ENCODE results near the gene PZP. TPM values are rescaled to one million over a fixed set of nuclear protein-coding genes. Genes with fewer than 3 reads are reported as not detected.

PZP gene
- total RNA-seq, 1 experiment from 2014 or later, result not detected

GRCh38 chr12:9130244-9130643 lies 78.0 kb downstream of the PZP start:
- ChIA-PET POLR2A (ENCODE audit: unreplicated experiment) (no interaction called here), CTCF (no interaction called here)
- Histone ChIP-seq H3K4me1 (replicated peaks; ENCODE audit: insufficient read depth) (no peaks in the 10 kb centered on the region), H3K79me2 (ENCODE audit: low read depth) (no peaks in the 10 kb centered on the region), H3K27ac (no peak overlapping the region), H4K20me1 (ENCODE audit: insufficient read depth) (no peaks in the 10 kb centered on the region), H3K36me3 (ENCODE audit: low read depth) (no peaks in the 10 kb centered on the region), H3K27me3 (ENCODE audit: insufficient read depth, low read depth) (peaks cover 22% of the 10 kb centered on the region), H3K9me3 (ENCODE audit: insufficient read depth, low read depth) (no peaks in the 10 kb centered on the region), H3K4me2 (no peak overlapping the region), H2AFZ (no peak overlapping the region), H3K4me3 (no peak overlapping the region), H3F3A (ENCODE audit: insufficient read depth, low read depth) (no peaks in the 10 kb centered on the region), H3K9me2 (ENCODE audit: insufficient read depth) (no peaks in the 10 kb centered on the region; the same call in 1 of the 2 replicates)
- no TSS peak for BruUV-seq (replicated peaks)
- intact Hi-C loops (cut with micrococcal nuclease; ENCODE audit: unreplicated experiment), result no loop called here
- DNase-seq, result no peak
- no peak for TF ChIP-seq EZH2 (IDR thresholded peaks at IDR 0.05; ENCODE audit: low read depth)
- TF ChIP-seq CTCF (conservative IDR thresholded peaks at IDR 0.05), result no peak

- no peaks in the 10 kb centered on the region for H3K4me1 ChIP-seq (replicated peaks; ENCODE audit: insufficient read depth)
- H4K20me1 ChIP-seq (ENCODE audit: insufficient read depth), result no peaks in the 10 kb centered on the region
- no TSS peak for BruUV-seq (replicated peaks)
- no peaks in the 10 kb centered on the region; the same call in 1 of the 2 replicates for H3K9me2 ChIP-seq (ENCODE audit: insufficient read depth)
- H3K9me3 ChIP-seq (ENCODE audit: insufficient read depth, low read depth), result no peaks in the 10 kb centered on the region
- CTCF ChIA-PET, result interaction anchor here (0.6 kb wide), 1 partner anchor 210 kb away, joined by 6 read pairs; no protein-coding TSS in a partner anchor
- H2AFZ ChIP-seq, result no peak overlapping the region
- no peak overlapping the region for H3K4me3 ChIP-seq
- DNase-seq, result no peak
- intact Hi-C loops (cut with micrococcal nuclease; ENCODE audit: unreplicated experiment), result no loop called here
- POLR2A ChIA-PET (ENCODE audit: unreplicated experiment), result no interaction called here
- H3F3A ChIP-seq (ENCODE audit: insufficient read depth, low read depth), result no peaks in the 10 kb centered on the region
- no peak overlapping the region for H3K4me2 ChIP-seq
- H3K27ac ChIP-seq, result no peak overlapping the region
- H3K36me3 ChIP-seq (ENCODE audit: low read depth), result no peaks in the 10 kb centered on the region
- peaks cover 24% of the 10 kb centered on the region for H3K27me3 ChIP-seq (ENCODE audit: insufficient read depth, low read depth)
- no peaks in the 10 kb centered on the region for H3K79me2 ChIP-seq (ENCODE audit: low read depth)
- TF ChIP-seq CTCF (conservative IDR thresholded peaks at IDR 0.05) (no peak), EZH2 (IDR thresholded peaks at IDR 0.05; ENCODE audit: low read depth) (no peak)
Measured at GRCh38 chr12:9127936-9128663, 80.1 kb downstream of the PZP start.

- no peak for DNase-seq
- Histone ChIP-seq H3K4me2 (no peak overlapping the region), H3K27ac (no peak overlapping the region), H3K9me2 (ENCODE audit: insufficient read depth) (no peaks in the 10 kb centered on the region; the same call in 1 of the 2 replicates), H3K36me3 (ENCODE audit: low read depth) (no peaks in the 10 kb centered on the region), H4K20me1 (ENCODE audit: insufficient read depth) (no peaks in the 10 kb centered on the region), H2AFZ (no peak overlapping the region), H3K79me2 (ENCODE audit: low read depth) (no peaks in the 10 kb centered on the region), H3F3A (ENCODE audit: insufficient read depth, low read depth) (no peaks in the 10 kb centered on the region), H3K9me3 (ENCODE audit: insufficient read depth, low read depth) (no peaks in the 10 kb centered on the region), H3K4me3 (no peak overlapping the region), H3K4me1 (replicated peaks; ENCODE audit: insufficient read depth) (no peaks in the 10 kb centered on the region), H3K27me3 (ENCODE audit: insufficient read depth, low read depth) (peaks cover 24% of the 10 kb centered on the region)
- ChIA-PET CTCF (interaction anchor here (0.6 kb wide), 1 partner anchor 211 kb away, joined by 6 read pairs; no protein-coding TSS in a partner anchor), POLR2A (ENCODE audit: unreplicated experiment) (no interaction called here)
- intact Hi-C loops (cut with micrococcal nuclease; ENCODE audit: unreplicated experiment), result no loop called here
- TF ChIP-seq EZH2 (IDR thresholded peaks at IDR 0.05; ENCODE audit: low read depth), result no peak
- no peak for TF ChIP-seq CTCF (conservative IDR thresholded peaks at IDR 0.05)
- BruUV-seq (replicated peaks), result no TSS peak
Measured at GRCh38 chr12:9127484-9127883, 80.7 kb downstream of the PZP start.

All from PC-9 (cell line).